Amniotic stem cell (primary cell): Measurements from ENCODE around the gene DDX47.
"Not testable (repeated sequence)": the region's sequence is repeated elsewhere in the genome, so short reads cannot be mapped to it uniquely, and the experiment has no call there.

Experiments used
- DNase-seq: peaks from one replicate; lab custom pipeline; 2025; lab: John Stamatoyannopoulos, UW

Gene DDX47

DNA sequence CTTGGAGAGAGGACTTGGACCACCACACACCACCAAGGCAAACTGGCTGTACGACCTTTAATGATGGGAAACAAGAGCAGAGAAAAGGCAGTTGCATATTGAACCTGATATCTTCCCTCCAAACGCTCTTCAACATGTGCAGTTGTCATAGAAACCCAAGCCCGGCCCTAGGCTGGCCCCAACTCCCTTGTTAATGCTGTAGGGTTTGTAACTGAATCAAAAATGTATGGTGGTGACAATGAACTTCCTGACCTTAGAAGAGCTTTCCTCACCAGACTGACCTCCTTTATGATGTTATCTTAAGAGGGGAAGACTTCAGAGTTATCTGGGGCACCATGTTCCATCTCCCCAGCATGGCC lies 15.4 kb upstream of the DDX47 start:
- DNase-seq: no peak

DNA sequence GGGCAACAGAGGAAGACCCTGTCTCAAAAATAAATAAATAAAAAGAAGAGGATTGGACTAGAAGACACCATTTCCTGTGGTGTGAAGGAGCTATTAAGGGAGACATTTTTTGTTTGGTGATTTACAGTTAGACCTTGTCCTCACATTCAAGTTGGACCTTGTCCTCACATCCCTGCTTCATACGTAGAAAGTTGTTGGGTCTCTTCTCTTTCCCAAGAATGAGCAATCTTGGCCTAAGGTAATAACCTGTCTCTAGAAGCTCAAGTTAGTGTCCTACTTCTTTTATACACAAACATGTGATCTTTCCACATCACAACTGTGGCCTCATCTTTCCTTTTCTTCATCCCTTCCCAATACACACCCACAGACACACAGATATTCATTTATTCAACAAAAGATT lies 14.7 kb upstream of the DDX47 start:
- DNase-seq: no peak

- no peak for DNase-seq
Measured at GRCh38 chr12:12799163-12799920, 13.8 kb upstream of the DDX47 start.

DNA sequence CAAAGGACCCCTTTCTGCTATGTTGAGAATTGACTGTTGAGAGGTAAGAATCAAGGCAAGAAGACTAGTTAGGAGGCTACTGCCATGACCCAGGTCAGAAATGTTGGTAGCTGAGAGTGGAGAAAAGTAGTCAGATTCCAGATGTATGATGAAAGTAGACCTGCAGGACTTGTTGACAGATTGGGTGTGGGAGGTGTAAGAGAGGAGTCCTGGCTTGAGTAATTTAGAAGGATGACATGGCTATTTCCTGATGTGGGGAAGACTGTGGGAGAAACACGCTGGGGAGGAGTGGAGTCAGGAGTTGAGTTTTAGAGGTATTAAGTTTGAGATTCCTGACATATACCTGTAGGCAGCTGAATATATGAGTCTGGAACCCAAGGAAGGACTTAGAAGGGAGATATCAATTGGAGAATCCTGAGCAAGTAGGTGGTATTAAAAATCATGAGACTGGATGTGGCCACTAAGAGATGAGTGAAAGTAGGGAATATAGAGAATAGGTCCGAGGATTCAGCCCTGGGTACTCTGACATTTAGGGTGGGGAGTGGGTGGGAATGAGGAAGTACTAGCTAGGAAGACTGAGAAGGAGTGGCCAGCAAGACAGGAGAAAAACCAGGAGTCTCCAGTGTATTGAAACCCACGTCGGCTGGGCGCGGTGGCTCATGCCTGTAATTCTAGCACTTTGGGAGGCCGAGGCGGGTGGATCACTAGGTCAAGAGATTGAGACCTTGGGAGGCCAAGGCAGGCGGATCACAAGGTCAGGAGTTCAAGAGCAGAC lies 12.6 kb upstream of the DDX47 start:
- no peak for DNase-seq

- DNase-seq: not testable (repeated sequence)
Measured at GRCh38 chr12:12801656-12802055, 11.5 kb upstream of the DDX47 start.

GRCh38 chr12:12803186-12803585 lies 10.0 kb upstream of the DDX47 start:
- peak; percentile 56 for DNase-seq

GRCh38 chr12:12804011-12804410 lies 9.1 kb upstream of the DDX47 start:
- no peak for DNase-seq

DNA sequence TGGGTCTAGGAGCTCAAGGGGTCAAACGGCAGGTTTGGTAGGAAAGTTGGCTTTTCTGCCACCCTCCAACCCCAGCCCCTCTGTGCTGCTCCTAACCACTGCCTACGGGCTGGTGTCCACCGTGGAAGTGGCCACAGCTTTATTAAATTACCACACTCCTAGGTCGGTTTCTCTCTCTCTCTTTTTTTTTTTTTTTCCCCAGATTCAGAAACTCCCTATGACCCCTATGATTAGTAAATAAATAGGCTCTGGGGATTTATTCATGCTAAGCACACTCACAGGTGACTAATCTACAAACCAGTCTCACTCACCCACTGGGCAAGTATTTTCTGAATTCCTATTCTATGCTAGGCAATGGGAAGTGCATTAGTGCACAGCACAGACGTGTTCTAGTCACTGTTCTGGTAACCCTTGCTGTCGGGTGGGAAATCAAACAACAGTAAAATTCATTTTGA lies 8.7 kb upstream of the DDX47 start:
- DNase-seq: peak; percentile 35

DNA sequence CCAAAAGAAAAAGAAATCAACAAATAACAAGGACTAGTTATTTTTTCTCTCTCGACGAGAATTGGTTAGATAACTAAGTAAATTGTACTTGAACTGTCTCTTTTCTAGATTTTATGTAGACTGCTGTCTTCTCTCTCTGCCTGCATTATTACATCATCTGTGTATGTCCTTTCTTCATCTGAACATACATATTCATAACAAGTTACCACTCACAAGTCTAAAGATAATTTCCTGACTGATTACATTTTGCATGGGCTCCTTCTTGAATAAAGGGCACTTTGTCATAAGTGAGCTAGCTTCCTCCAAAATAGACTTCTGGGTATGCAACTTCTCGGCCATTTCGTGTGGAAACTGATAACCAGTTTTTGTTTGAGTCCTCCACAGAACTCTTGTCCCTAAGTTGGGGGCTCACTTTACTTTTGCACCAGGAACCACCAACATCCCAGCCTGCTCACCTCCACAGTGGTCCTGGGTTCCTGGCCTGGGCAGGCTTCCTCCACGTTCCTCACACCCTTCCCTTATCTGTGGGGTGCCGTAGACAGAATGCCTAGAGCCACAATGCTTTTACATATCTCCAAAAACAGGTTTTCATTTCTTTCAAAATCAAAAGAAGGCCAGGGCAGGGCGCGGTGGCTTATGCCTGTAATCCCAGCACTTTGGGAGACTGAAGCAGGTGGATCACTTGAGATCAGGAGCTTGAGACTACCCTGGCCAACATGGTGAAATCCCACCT lies 6.2 kb upstream of the DDX47 start:
- DNase-seq: no peak

DNA sequence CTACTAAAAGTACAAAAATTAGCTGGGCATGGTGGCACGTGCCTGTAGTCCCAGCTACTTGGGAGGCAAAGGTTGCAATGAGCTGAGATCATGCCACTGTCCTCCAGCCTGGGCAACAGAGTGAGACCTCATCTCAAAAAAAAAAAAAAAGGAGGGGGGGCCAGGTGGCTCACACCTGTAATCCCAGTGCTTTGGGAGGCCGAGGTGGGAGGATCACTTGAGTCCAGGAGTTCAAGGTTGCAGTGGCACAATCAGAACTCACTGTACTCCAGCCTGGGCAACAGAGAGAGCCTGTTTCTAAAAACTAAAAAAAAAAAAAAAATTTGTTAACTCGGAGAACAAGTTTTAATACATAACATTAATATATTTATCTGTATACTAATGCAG lies 5.6 kb upstream of the DDX47 start:
- DNase-seq: not testable (repeated sequence)

GRCh38 chr12:12807970-12808702 lies 5.0 kb upstream of the DDX47 start:
- DNase-seq: no peak

GRCh38 chr12:12810553-12811021 lies 2.6 kb upstream of the DDX47 start:
- DNase-seq: no peak

- DNase-seq: no peak
Measured at GRCh38 chr12:12811343-12811742, 1.8 kb upstream of the DDX47 start.

GRCh38 chr12:12812174-12812573 lies 972 bp upstream of the DDX47 start:
- no peak for DNase-seq

- no peak for DNase-seq
Measured at GRCh38 chr12:12812618-12813119, 477 bp upstream of the DDX47 start.

DNA sequence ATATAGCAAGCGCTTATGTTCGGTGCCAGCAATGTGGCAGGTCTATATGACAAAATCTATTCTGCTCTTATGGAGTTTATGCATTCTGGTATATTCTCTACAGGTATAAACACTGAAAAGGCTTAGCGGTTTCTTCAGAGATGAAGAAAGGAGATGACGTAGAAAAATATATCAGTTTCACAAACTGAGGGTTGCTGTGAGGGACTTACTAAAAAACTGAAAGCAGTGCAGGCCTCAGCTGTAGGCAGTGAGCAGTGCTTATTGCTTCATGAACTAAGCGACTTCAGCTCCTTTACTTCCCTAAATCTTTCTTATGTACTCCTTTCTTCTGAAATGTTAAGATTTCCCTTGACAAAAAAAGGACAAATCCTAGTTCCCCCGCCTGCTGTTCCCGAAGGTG lies 4.5 kb downstream of the DDX47 start:
- no peak for DNase-seq

DNA sequence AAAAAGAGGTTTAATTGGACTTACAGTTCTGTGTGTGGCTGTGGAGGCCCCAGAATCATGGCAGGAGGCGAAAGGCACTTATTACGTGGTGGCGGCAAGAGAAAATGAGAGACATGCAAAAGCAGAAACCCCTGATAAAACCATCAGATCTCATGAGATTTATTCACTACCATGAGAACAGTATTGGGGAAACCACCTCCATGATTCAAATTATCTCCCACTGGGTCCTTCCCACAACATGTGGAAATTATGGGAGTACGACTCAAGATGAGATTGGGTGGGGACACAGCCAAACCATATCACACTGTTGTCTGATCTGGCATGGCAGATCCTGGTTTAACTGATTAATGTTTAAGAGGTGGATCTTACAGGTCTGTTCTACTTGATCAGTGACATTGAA lies 5.6 kb downstream of the DDX47 start:
- no peak for DNase-seq

DNA sequence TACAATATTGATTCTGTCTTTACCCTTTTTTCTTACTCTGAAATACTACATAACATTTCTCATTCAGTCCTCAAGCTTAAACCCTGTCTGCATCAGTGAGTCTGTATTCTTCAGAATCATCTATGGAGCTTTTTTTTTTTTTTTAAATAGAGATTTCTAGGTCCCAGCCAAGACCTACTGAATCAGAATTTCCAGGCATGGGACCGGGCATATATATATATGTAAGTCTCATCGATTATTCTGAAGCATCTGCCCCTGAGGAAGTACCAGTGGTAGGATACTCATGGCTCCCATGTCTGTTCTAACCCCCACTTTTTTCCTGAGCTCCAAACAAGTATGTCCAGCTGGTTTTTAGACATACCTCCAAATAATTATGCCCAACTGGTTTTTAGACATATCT lies 6.1 kb downstream of the DDX47 start:
- no peak for DNase-seq

- peak; percentile 70 for DNase-seq
Measured at GRCh38 chr12:12819752-12820311, 6.7 kb downstream of the DDX47 start.

DNA sequence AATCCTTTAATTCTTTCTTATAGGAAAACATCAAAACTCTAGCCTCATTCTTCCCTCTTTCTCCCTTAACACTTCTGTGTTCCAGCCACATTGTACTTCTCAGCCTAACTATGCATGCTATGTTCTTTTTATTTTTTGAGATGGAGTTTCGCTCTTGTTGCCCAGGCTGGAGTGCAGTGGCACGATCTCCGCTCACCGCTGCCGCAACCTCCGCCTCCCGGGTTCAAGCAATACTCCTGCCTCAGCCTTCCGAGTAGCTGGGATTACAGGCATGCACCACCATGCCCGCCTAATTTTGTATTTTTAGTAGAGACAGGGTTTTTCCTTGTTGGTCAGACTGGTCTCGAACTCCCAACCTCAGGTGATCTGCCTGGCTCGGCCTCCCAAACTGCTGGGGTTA lies 7.2 kb downstream of the DDX47 start:
- DNase-seq: not testable (repeated sequence)

- no peak for DNase-seq
Measured at GRCh38 chr12:12821975-12822374, 8.8 kb downstream of the DDX47 start.
